GM12864 (cell line): ENCODE measurements around the gene SLC34A1.

ENCODE experiments used
- DNase-seq: peaks from one replicate; pipeline ENCODE4 v3.0.0-alpha.2; 2011; ENCODE audit warnings: low read depth
- H3K4me3 ChIP-seq: 2 replicates; pipeline ENCODE4 v1.5.1; 2011; ENCODE audit warnings: mild to moderate bottlenecking, low read depth, low read length, control low read depth
- TF ChIP-seq, protein P1 (sequence below): IDR thresholded peaks from 2 replicates; pipeline ENCODE4 v1.5.1; 2011; ENCODE audit warnings: low read depth, mild to moderate bottlenecking, moderate library complexity, low read length, control low read depth, inconsistent platforms; ENCODE audit errors: missing control alignments

The SLC34A1 gene, protein sequence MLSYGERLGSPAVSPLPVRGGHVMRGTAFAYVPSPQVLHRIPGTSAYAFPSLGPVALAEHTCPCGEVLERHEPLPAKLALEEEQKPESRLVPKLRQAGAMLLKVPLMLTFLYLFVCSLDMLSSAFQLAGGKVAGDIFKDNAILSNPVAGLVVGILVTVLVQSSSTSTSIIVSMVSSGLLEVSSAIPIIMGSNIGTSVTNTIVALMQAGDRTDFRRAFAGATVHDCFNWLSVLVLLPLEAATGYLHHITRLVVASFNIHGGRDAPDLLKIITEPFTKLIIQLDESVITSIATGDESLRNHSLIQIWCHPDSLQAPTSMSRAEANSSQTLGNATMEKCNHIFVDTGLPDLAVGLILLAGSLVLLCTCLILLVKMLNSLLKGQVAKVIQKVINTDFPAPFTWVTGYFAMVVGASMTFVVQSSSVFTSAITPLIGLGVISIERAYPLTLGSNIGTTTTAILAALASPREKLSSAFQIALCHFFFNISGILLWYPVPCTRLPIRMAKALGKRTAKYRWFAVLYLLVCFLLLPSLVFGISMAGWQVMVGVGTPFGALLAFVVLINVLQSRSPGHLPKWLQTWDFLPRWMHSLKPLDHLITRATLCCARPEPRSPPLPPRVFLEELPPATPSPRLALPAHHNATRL

DNA sequence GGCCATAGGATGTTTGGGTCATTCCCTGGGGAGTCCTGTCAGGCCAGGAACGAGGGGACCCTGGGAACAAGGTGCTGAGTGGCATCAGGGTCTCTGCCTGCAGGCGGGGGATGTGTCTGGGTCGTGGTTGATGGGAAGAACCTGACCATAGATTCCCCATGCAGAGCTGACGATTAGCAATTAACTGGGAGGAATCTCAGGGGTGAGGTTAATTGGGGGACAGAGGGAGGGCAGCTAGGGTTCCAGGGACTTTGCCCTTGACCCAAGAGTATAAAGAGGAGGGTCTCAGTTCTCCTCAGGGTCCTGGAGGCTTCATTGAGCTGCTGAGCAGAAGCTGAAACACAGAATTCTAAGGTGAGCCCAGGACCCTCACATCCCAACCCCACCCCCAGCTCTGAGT is at the start of gene SLC34A1:
Gene SLC34A1, plus strand, starts transcription at position 301 of the 400 bp plus-strand sequence. CDS start 1,308 bp downstream, outside the sequence.
- DNase-seq, result no peak
- no peak within 1 kb of the TSS for H3K4me3 ChIP-seq
- TF ChIP-seq, protein P1, sequence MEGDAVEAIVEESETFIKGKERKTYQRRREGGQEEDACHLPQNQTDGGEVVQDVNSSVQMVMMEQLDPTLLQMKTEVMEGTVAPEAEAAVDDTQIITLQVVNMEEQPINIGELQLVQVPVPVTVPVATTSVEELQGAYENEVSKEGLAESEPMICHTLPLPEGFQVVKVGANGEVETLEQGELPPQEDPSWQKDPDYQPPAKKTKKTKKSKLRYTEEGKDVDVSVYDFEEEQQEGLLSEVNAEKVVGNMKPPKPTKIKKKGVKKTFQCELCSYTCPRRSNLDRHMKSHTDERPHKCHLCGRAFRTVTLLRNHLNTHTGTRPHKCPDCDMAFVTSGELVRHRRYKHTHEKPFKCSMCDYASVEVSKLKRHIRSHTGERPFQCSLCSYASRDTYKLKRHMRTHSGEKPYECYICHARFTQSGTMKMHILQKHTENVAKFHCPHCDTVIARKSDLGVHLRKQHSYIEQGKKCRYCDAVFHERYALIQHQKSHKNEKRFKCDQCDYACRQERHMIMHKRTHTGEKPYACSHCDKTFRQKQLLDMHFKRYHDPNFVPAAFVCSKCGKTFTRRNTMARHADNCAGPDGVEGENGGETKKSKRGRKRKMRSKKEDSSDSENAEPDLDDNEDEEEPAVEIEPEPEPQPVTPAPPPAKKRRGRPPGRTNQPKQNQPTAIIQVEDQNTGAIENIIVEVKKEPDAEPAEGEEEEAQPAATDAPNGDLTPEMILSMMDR, result no peak

DNA sequence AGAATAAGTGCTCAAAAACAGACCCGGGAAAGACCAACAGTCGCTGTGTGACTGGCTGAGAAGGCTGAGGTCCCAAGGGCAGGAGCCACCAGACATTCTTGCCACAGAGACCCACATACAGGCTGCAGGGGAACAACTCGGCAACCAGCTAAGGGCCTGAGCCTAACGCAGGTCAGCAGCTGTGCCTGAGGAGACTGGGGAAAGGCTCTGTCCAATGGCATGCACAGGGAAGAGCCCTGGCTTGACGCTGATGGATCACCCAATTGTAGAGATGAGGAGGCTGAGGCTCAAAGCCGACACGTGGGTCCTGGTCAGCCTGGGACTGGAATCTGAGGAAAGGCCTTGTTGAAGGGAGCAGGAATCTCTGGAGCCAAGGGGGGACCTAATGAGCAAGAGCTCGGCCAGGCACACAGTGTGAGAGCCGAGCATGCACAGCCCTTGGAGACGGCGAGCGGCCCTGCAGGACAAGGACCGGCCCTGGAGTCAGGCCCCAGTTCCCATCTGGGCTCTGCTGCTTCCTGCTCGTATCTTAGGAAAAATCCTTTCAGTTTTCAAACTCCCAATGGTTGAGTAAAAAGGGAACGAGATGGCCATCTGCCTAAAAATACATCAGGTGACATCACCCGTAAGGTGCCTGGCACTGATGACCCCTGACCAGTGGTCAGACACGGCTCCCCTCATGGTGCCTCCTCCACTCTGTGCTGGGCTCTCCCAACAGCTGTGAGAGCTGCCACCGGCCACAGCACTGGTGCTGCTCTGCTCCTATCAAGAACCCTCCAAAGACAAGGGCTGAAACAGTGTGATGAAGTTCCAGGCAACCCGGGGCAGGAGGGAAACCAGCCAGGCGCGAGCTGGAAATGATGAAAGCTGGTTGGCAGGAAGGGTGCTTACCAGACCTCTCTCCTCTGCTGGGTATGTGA is 49.2 kb upstream of the SLC34A1 start:
- TF ChIP-seq, protein P1, result no peak
- H3K4me3 ChIP-seq, result no peak overlapping the region
- DNase-seq, result no peak

DNA sequence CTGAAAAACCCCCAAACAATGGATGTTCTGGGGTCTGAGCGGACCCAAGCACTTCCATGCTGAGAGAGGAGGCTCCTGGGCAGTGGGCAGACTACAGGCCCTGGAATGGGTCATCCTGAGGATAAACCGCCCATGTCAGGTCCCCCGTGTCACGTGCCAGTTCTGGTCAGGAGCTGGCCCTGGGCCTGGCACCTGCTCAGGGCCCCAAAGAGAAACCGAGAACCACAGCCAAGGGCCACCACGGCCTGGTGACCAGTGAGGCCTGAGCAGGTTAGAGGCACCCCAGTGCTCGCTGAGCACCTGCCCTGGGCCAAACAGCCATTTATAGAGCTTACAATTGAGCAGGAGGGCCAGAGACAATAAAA is 48.6 kb upstream of the SLC34A1 start:
- TF ChIP-seq, protein P1, result no peak
- H3K4me3 ChIP-seq, result no peak overlapping the region
- DNase-seq, result no peak

DNA sequence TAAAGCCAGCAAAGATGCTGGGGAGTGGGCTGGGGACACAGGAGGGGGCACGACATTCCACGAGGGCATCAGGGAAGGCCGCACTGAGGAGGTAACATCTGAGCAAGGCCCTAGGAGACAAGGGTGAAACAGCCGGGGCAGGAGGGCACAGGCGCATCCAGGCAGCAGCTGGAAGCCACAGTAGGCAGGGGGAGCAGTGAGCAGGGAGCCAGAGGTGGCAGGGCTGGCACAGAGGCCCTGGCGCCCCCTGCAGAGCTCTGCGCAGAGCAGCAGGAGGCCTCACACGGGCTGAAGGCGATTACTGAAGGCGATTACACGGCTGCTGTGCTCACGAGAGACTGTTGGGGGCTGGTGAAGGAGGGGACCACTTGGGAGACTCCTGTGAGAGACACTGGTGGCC is 48.1 kb upstream of the SLC34A1 start:
- no peak for DNase-seq
- TF ChIP-seq, protein P1, result peak; percentile 41
- H3K4me3 ChIP-seq, result no peak overlapping the region

DNA sequence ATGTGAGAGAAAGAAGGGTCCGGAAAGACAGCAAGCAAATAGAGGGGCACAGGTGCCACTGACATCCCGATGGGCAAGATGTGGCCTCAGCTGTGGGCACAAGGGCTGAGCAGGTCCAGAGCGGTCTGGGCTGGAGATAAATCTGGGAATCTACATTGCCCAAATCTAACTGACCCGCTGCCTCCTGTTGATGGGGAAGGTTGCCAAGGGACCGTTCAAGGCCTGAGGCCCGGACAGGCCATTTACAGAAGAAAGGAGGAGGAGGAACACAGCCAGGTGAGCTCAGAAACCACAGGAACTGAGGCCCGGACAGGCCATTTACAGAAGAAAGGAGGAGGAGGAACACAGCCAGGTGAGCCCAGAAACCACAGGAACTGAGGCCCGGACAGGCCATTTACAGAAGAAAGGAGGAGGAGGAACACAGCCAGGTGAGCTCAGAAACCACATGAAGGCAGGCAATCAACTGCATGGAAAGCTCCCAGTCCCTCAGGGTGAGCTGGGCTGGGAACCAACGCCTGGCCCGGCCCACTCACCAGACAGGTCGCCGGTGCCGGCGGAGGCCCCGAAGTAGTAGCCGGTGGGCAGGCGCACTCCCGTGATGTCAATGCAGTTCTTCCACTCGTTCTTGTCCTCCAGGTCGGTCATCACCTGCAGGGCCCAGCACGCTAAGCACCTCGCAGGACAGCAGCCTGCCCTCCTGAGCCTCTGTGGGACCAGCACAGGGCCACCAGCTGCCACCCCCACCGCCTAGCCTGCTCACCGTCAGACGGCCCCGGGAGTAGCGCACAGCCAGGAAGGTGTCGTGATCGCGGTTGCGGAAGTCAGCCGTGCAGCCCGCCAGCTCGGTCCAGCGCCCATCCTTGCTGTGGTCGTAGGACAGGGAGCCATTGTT is 47.4 kb upstream of the SLC34A1 start:
- DNase-seq, result no peak
- H3K4me3 ChIP-seq, result no peak overlapping the region
- TF ChIP-seq, protein P1, result no peak

DNA sequence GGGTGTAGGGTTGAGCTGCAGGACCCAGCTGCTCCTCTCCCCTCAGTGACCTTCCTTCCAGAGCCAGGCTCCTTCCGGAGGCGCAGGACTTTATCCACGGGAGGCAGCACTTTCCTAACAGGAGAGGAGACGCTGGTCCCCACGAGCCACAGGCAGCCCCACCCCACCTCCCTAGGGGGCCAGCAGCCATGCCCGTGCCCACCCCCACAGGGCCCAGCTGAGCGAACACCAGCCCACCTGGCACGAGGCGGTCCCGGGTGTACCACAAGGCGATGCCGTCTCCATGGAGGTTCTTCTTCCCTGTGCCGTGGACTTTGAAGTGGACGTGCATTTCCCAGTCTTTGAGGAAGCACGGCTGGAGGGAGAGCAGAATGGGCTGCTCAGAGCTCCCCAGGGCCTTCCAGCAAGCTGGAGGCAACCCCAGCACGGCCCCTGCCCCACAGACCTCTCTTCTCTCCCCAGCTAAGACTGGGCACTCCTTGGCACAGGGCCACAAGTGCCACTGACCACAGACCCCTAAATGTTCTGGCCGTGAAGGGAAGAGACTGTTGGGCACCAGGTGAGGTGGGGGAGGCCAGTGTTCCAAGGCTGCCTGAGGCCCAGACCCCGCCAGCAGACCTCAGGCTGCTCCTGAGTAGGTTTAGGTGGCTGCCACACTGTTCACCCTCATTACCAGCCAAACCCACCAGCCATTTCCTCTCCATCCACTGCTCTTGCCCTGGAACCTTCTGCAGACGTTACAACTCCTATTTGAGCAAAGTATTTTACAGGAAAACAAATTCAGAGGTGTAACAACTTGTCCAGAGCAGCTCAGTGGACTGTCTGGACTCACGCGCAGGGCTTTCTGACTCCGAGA is 45.8 kb upstream of the SLC34A1 start:
- H3K4me3 ChIP-seq, result no peak overlapping the region
- TF ChIP-seq, protein P1, result no peak
- DNase-seq, result no peak
